Psoas muscle (tissue), 8 donors: ENCODE data around the gene LRRC23. TPM values are rescaled to one million over a fixed set of nuclear protein-coding genes. Genes with fewer than 3 reads are reported as not detected.
A peak's percentile ranks its signal among the peaks of the same experiment; 100 is the strongest.
"Not testable (repeated sequence)": the region's sequence is repeated elsewhere in the genome, so short reads cannot be mapped to it uniquely, and the experiment has no call there.

Experiments
- ATAC-seq, 4 donors: fragments of 200-7000 bp; cut with Tn5 transposase; one replicate each; pipeline ENCODE4 v1.9.1; 2020; ENCODE audit warnings: moderate library complexity in 3 of 4, mild to moderate bottlenecking in 2 of 4
- DNase-seq, 2 donors: peaks; one replicate each; pipeline ENCODE4 v3.0.0-alpha.2; 2020
- H3K27ac ChIP-seq: fragments of 200-600 bp; one replicate; pipeline ENCODE4 v1.8.0; 2022
- H3K27me3 ChIP-seq, 3 donors: fragments of 200-600 bp in 1 of 3; one replicate each; pipeline versions ENCODE4 v1.6.1 to v1.8.0; 2013 to 2022; ENCODE audit warnings: low read length in 2 of 3, mild to moderate bottlenecking in 2 of 3, moderate library complexity in 1 of 3; ENCODE audit not compliant: insufficient read depth in 3 of 3
- H3K36me3 ChIP-seq, 2 donors: fragments of 200-600 bp in 1 of 2; one replicate each; pipeline versions ENCODE4 v1.6.1 to v1.8.0; 2013 to 2022; ENCODE audit warnings: low read depth in 1 of 2, mild to moderate bottlenecking in 1 of 2, moderate library complexity in 1 of 2; ENCODE audit not compliant: insufficient read depth in 1 of 2
- H3K4me1 ChIP-seq: fragments of 200-600 bp; one replicate; pipeline ENCODE4 v1.8.0; 2022
- H3K4me3 ChIP-seq: fragments of 200-600 bp; one replicate; pipeline ENCODE4 v1.8.0; 2022; ENCODE audit warnings: mild to moderate bottlenecking
- H3K9me3 ChIP-seq: fragments of 200-600 bp; one replicate; pipeline ENCODE4 v1.8.0; 2022
- CTCF ChIP-seq: fragments of 200-600 bp; IDR thresholded peaks from one replicate; pipeline ENCODE4 v1.8.0; 2022; ENCODE audit warnings: antibody characterized with exemption
- WGBS, 3 donors: extraction: QIAGEN DNeasy Blood & Tissue Kit; methylation state at CpG; one replicate each; pipeline versions ENCODE4 v1.1.6 to v1.1.7; 2013; 5-methylcytosine and 5-hydroxymethylcytosine counted together
- intact Hi-C, 2 donors: fragments of 100-400 bp; cut with DNase I; formaldehyde crosslinking; loops; one replicate each; pipeline versions ENCODE4 v1.11.0 to v1.14.2; 2022
- polyA plus RNA-seq, 3 donors: library from polyadenylated mRNA; stranded (reverse); fragments of 200-250 nt; gene quantifications; one replicate each; pipeline ENCODE4 v1.2.3, GENCODE V29; 2013
- total RNA-seq, 4 donors: library from RNA; stranded (reverse); fragmentation: NEBNext Ultra II Directional in 2 of 4; extraction: Animal tissue kit (Norgen Biotek cat#: 25700) in 2 of 4; gene quantifications; one replicate each; pipeline versions ENCODE4 v1.2.1 to v1.2.4, GENCODE V29; 2021 to 2023
- donor health status: healthy with polysubstance abuse.
- donor health status: DM: no; HTN: no; CAD: no; lungs with moderate emphysema.
- donor health status: Bipolar disorder and iron deficiency.
- donor health status: healthy.
- donor health status: DM: yes; HTN: yes; CAD: no.
- donor health status: DM: no; HTN: no; CAD: no.
- donor health status: DM: no; HTN: no; CAD: no.
- donor health status: DM: yes; HTN: yes; CAD: no.

LRRC23 gene
- total and polyA plus RNA-seq, 7 donors, result 9.5 to 29.0 (median 13.1) TPM

GRCh38 chr12:6869049-6870021 lies 35.3 kb upstream of the LRRC23 start:
- 26 to 32% (median 28%) methylated on average over 12 of the region's 12 CpGs for WGBS, 3 donors
- ATAC-seq, result peak; percentile 10 to 40 (median 32)

GRCh38 chr12:6870304-6870703 lies 34.3 kb upstream of the LRRC23 start:
- Histone ChIP-seq H3K27ac (peak overlapping the region; percentile 12), H3K4me1 (peaks cover 35% of the 10 kb centered on the region), H3K36me3 (peaks cover 4 to 41% of the 10 kb centered on the region in 2 donors), H3K4me3 (peak overlapping the region; percentile 12)
- H3K9me3 ChIP-seq, DNase-seq, intact Hi-C loops, H3K27me3 ChIP-seq, ATAC-seq: not testable (repeated sequence)
- WGBS, 3 donors, result 22 to 67% (median 30%) methylated on average over 3 to 4 of the region's 4 CpGs

More at GRCh38 chr12:6869049-6870021, 35.3 kb upstream of the LRRC23 start:
- H3K9me3 ChIP-seq, result no peaks in the 10 kb centered on the region
- peak; percentile 72 to 85 for DNase-seq
- H3K4me1 ChIP-seq, result peaks cover 35% of the 10 kb centered on the region
- H3K36me3 ChIP-seq, result peaks cover 4 to 50% of the 10 kb centered on the region in 2 donors
- peak overlapping the region; percentile 97 for H3K27ac ChIP-seq
- H3K27me3 ChIP-seq, result no peaks in the 10 kb centered on the region
- H3K4me3 ChIP-seq, result peak overlapping the region; percentile 94
- peak; percentile 91 for TF ChIP-seq CTCF
- intact Hi-C loops, result loop anchor here in 1 of 2 donors (5.0 to 10.0 kb wide), 2 partner anchors 68 to 245 kb away; no protein-coding TSS in a partner anchor

GRCh38 chr12:6871052-6871957 lies 33.3 kb upstream of the LRRC23 start:
- Histone ChIP-seq H3K36me3 (peaks cover 4 to 39% of the 10 kb centered on the region in 2 donors), H3K27ac (peak overlapping the region; percentile 75), H3K4me3 (peak overlapping the region; percentile 63), H3K27me3 (no peaks in the 10 kb centered on the region), H3K4me1 (peaks cover 35% of the 10 kb centered on the region), H3K9me3 (no peaks in the 10 kb centered on the region)
- ATAC-seq (no peak), DNase-seq (no peak)
- intact Hi-C loops, result no loop called here
- no peak for TF ChIP-seq CTCF
- 55 to 82% (median 55%) methylated on average over 12 of the region's 12 CpGs for WGBS, 3 donors

- Histone ChIP-seq H3K4me1 (peaks cover 29% of the 10 kb centered on the region), H3K27me3 (no peaks in the 10 kb centered on the region), H3K9me3 (no peaks in the 10 kb centered on the region), H3K27ac (peak overlapping the region; percentile 75), H3K4me3 (peak overlapping the region; percentile 63), H3K36me3 (peaks cover 4 to 40% of the 10 kb centered on the region in 2 donors)
- WGBS, 3 donors, result 1 to 2% (median 1%) methylated on average over 34 to 40 of the region's 40 CpGs
- intact Hi-C loops, result no loop called here
- DNase-seq, result peak; percentile 86 to 93
- TF ChIP-seq CTCF, result peak; percentile 95
- ATAC-seq, result peak; percentile 70 to 82 (median 74)
These were observed 32.3 kb upstream of the LRRC23 start for GRCh38 chr12:6872073-6873048.
